ENCODE measurements around the gene WTAP. TPM values are rescaled to one million over a fixed set of nuclear protein-coding genes. Genes with fewer than 3 reads are reported as not detected.
A peak's percentile ranks its signal among the peaks of the same experiment; 100 is the strongest.
"Not testable (repeated sequence)": the region's sequence is repeated elsewhere in the genome, so short reads cannot be mapped to it uniquely, and the experiment has no call there.

The WTAP gene
- total and polyA plus RNA-seq, 12 donors, result 56.8 to 162 (median 98.5) TPM

- TF ChIP-seq POLR2A (IDR thresholded peaks at IDR 0.05) (no peak), CTCF (IDR thresholded peaks at IDR 0.05) (no peak)
- DNase-seq, result no peak
- no peaks in the 10 kb centered on the region for H3K36me3 ChIP-seq (replicated peaks in 1 of 2)
- H3K4me3 ChIP-seq, result no peak overlapping the region
- H3K27me3 ChIP-seq, result no peaks in the 10 kb centered on the region
- H3K27ac ChIP-seq, result peak overlapping the region in 1 of 5 donors; percentile 7
- no peaks in the 10 kb centered on the region for H3K9me3 ChIP-seq (replicated peaks in 1 of 3)
- H3K4me1 ChIP-seq (replicated peaks in 1 of 2), result peaks cover 7 to 27% of the 10 kb centered on the region in 2 donors
- 93 to 100% (median 98%) methylated on average over 7 of the region's 7 CpGs for WGBS, 4 donors
- intact Hi-C loops (cut with DNase I), result no loop called here
Measured at GRCh38 chr6:159719287-159719686, 8.0 kb upstream of the WTAP start.

- WGBS, 4 donors, result 57 to 77% (median 69%) methylated on average over 7 of the region's 7 CpGs
- intact Hi-C loops (cut with DNase I), result no loop called here
- no peak for TF ChIP-seq POLR2A (IDR thresholded peaks at IDR 0.05)
- TF ChIP-seq CTCF (IDR thresholded peaks at IDR 0.05), result peak; percentile 19 to 61 (median 36)
- H3K27me3 ChIP-seq, result no peaks in the 10 kb centered on the region
- no peaks in the 10 kb centered on the region for H3K9me3 ChIP-seq (replicated peaks in 1 of 3)
- H3K36me3 ChIP-seq (replicated peaks in 1 of 2), result no peaks in the 10 kb centered on the region
- peak in 1 of 7 donors; percentile 53 for DNase-seq
- no peak overlapping the region for H3K27ac ChIP-seq
- no peak overlapping the region for H3K4me3 ChIP-seq
- peaks cover 6 to 27% of the 10 kb centered on the region in 2 donors for H3K4me1 ChIP-seq (replicated peaks in 1 of 2)
Measured at GRCh38 chr6:159720708-159721107, 6.6 kb upstream of the WTAP start.

GRCh38 chr6:159721981-159722380, 5.3 kb upstream of the WTAP start:
- DNase-seq; intact Hi-C loops (cut with DNase I); H3K27me3 ChIP-seq; H3K9me3 ChIP-seq (replicated peaks in 1 of 3); H3K27ac ChIP-seq; H3K36me3 ChIP-seq (replicated peaks in 1 of 2); H3K4me3 ChIP-seq: not testable (repeated sequence)
- 92 to 99% (median 99%) methylated on average over 3 of the region's 3 CpGs for WGBS, 4 donors
- peaks cover 8 to 20% of the 10 kb centered on the region in 2 donors for H3K4me1 ChIP-seq (replicated peaks in 1 of 2)

GRCh38 chr6:159722655-159723054, 4.7 kb upstream of the WTAP start:
- H3K4me3 ChIP-seq, result no peak overlapping the region
- H3K27ac ChIP-seq, result no peak overlapping the region
- no peaks in the 10 kb centered on the region for H3K36me3 ChIP-seq (replicated peaks in 1 of 2)
- TF ChIP-seq CTCF (IDR thresholded peaks at IDR 0.05) (no peak), POLR2A (IDR thresholded peaks at IDR 0.05) (no peak)
- intact Hi-C loops (cut with DNase I), result no loop called here
- no peaks in the 10 kb centered on the region for H3K27me3 ChIP-seq
- H3K4me1 ChIP-seq (replicated peaks in 1 of 2), result peaks cover 8 to 14% of the 10 kb centered on the region in 2 donors
- H3K9me3 ChIP-seq (replicated peaks in 1 of 3), result no peaks in the 10 kb centered on the region
- DNase-seq, result no peak

- Histone ChIP-seq H3K27ac (no peak overlapping the region), H3K9me3 (replicated peaks in 1 of 3) (no peaks in the 10 kb centered on the region)
- intact Hi-C loops (cut with DNase I), result no loop called here
Measured at GRCh38 chr6:159723259-159723658, 4.0 kb upstream of the WTAP start.

More at GRCh38 chr6:159723259-159723658, 4.0 kb upstream of the WTAP start:
- Histone ChIP-seq H3K36me3 (replicated peaks in 1 of 2) (no peaks in the 10 kb centered on the region), H3K4me3 (no peak overlapping the region), H3K27me3 (no peaks in the 10 kb centered on the region), H3K4me1 (replicated peaks in 1 of 2) (peaks cover 8 to 14% of the 10 kb centered on the region in 2 donors)
- DNase-seq, result no peak
- 96 to 100% (median 98%) methylated on average over 2 of the region's 2 CpGs for WGBS, 4 donors
- TF ChIP-seq POLR2A (IDR thresholded peaks at IDR 0.05) (no peak), CTCF (IDR thresholded peaks at IDR 0.05) (no peak)
